ENCODE data around the gene RNF225. TPM values are rescaled to one million over a fixed set of nuclear protein-coding genes. Genes with fewer than 3 reads are reported as not detected.

RNF225 gene
- total and polyA plus RNA-seq, 10 of the 15 experiments (the other 5 are each of a cell fraction or from before 2014, with no cell fraction given): 0.27 to 0.28 TPM; not detected in 8

DNA sequence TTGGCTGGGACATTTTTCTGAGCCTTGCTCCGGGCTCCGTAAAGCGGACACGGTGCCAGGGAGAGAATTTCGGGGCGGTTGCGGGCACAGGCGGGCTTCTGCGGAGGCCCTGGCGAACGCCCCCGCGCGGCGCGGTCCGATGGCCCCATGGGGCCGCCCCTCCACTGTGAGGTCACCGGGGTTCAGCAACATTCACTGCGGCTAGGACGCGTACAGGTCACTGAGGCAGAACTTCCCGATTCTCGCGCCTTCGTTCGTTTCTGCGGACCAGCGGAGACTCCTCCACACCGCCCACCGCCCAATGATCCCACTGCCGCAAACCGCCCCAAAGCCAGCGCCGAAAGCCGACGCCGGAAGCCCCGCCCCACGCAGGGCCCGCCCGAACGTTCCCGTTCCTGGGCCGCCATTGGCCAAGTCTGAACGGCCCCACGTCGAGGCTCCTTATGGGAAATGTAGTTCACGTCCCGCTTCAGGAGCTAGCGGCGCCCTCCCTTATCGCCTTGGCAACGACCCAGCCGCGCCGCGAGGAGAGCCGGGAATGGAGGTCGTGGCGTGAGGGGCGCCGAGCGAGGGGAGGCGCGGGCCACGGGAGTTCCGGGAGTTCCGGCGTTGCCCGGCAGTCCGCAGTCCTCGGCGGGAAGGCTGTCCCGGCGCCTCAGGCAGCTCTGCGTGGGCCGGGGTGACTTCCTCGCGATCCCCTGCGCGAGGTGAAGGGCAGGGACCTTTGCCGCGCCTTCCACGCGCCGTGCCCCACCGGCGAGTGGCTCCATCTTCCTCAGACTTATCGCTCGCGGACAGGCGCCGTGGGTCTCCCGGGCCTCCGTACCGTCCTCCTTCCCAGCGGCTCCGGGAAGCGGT is 12.9 kb downstream of the RNF225 start, which contains the start of gene ZNF584 (continued):
- TF ChIP-seq NFYA (IDR thresholded peaks at IDR 0.05; ENCODE audit: borderline replicate concordance, low read depth, low read length) (no peak), MEF2B (IDR thresholded peaks at IDR 0.05; ENCODE audit: partially characterized antibody, poor library complexity, severe bottlenecking) (peak; percentile 89), SMC3 (IDR thresholded peaks at IDR 0.05; ENCODE audit: borderline replicate concordance, low read length) (no peak), KDM1A (IDR thresholded peaks at IDR 0.05; ENCODE audit: borderline replicate concordance) (no peak), CHD1 (IDR thresholded peaks at IDR 0.05; ENCODE audit: low read depth, low read length) (no peak), BCL3 (IDR thresholded peaks at IDR 0.05; ENCODE audit: borderline replicate concordance, insufficient read depth, low read depth, low read length, poor library complexity, severe bottlenecking) (peak; percentile 22), MTA2 (IDR thresholded peaks at IDR 0.05; ENCODE audit: low read depth) (no peak; the same call in 1 of the 2 replicates), EGR1 (IDR thresholded peaks at IDR 0.05; ENCODE audit: borderline replicate concordance in 1 of 2, low read depth in 2 of 2, low read length in 2 of 2) (peak; percentile 47 to 97), YBX1 (IDR thresholded peaks at IDR 0.05) (no peak), RELB (IDR thresholded peaks at IDR 0.05; ENCODE audit: low read depth) (no peak; the same call in 1 of the 2 replicates), RB1 (IDR thresholded peaks at IDR 0.05; ENCODE audit: borderline replicate concordance) (0 out of 2 replicates have a peak, but pooled peaks have one; percentile 31), POLR2AphosphoS2 (IDR thresholded peaks at IDR 0.05; ENCODE audit: low read depth, low read length) (peak; percentile 84; the same call in 1 of the 2 replicates), STAT3 (IDR thresholded peaks at IDR 0.05; ENCODE audit: low read depth, low read length) (no peak), NR2C1 (IDR thresholded peaks at IDR 0.05) (peak; percentile 73), EP300 (IDR thresholded peaks at IDR 0.05; ENCODE audit: borderline replicate concordance in 1 of 2, control insufficient read depth in 1 of 2, low read depth in 2 of 2, low read length in 2 of 2) (no peak), ZBTB11 (CRISPR knock-in tag; IDR thresholded peaks at IDR 0.05) (no peak), NR2C2 (IDR thresholded peaks at IDR 0.05; ENCODE audit: borderline replicate concordance, control insufficient read depth, insufficient read length, low read depth) (no peak)
- TF ChIP-seq, protein P1, sequence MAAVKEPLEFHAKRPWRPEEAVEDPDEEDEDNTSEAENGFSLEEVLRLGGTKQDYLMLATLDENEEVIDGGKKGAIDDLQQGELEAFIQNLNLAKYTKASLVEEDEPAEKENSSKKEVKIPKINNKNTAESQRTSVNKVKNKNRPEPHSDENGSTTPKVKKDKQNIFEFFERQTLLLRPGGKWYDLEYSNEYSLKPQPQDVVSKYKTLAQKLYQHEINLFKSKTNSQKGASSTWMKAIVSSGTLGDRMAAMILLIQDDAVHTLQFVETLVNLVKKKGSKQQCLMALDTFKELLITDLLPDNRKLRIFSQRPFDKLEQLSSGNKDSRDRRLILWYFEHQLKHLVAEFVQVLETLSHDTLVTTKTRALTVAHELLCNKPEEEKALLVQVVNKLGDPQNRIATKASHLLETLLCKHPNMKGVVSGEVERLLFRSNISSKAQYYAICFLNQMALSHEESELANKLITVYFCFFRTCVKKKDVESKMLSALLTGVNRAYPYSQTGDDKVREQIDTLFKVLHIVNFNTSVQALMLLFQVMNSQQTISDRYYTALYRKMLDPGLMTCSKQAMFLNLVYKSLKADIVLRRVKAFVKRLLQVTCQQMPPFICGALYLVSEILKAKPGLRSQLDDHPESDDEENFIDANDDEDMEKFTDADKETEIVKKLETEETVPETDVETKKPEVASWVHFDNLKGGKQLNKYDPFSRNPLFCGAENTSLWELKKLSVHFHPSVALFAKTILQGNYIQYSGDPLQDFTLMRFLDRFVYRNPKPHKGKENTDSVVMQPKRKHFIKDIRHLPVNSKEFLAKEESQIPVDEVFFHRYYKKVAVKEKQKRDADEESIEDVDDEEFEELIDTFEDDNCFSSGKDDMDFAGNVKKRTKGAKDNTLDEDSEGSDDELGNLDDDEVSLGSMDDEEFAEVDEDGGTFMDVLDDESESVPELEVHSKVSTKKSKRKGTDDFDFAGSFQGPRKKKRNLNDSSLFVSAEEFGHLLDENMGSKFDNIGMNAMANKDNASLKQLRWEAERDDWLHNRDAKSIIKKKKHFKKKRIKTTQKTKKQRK (IDR thresholded peaks at IDR 0.05; ENCODE audit: low read depth, low read length): no peak; the same call in 1 of the 2 replicates
